GM18502 (cell line): ENCODE measurements around the gene ARHGAP8.

Source experiments
- ATAC-seq: cut with Tn5 transposase; IDR thresholded peaks from one replicate; pipeline ENCODE4 v1.9.1; 2021; ENCODE audit warnings: mild to moderate bottlenecking; ENCODE audit not compliant: unreplicated experiment, poor library complexity

Gene ARHGAP8

GRCh38 chr22:44760476-44760875, 8.1 kb downstream of the ARHGAP8 start:
- no peak for ATAC-seq

GRCh38 chr22:44761025-44761424, 8.7 kb downstream of the ARHGAP8 start:
- ATAC-seq = no peak

- no peak for ATAC-seq
Measured at GRCh38 chr22:44764373-44764772, 12.0 kb downstream of the ARHGAP8 start.

- no peak for ATAC-seq
Measured at GRCh38 chr22:44764974-44765373, 12.6 kb downstream of the ARHGAP8 start.

- no peak for ATAC-seq
Measured at GRCh38 chr22:44765571-44766285, 13.4 kb downstream of the ARHGAP8 start.

GRCh38 chr22:44773082-44773481, 20.7 kb downstream of the ARHGAP8 start:
- no peak for ATAC-seq

GRCh38 chr22:44775862-44776261, 23.5 kb downstream of the ARHGAP8 start:
- ATAC-seq = no peak

- ATAC-seq = no peak
Measured at GRCh38 chr22:44776605-44777363, 24.4 kb downstream of the ARHGAP8 start.

GRCh38 chr22:44777364-44777755, 25.0 kb downstream of the ARHGAP8 start:
- no peak for ATAC-seq

- no peak for ATAC-seq
Measured at GRCh38 chr22:44780876-44781449, 28.6 kb downstream of the ARHGAP8 start.

GRCh38 chr22:44782363-44782963, 30.1 kb downstream of the ARHGAP8 start:
- ATAC-seq = no peak

GRCh38 chr22:44783091-44783490, 30.7 kb downstream of the ARHGAP8 start:
- no peak for ATAC-seq

- ATAC-seq = no peak
Measured at GRCh38 chr22:44783581-44783980, 31.2 kb downstream of the ARHGAP8 start.

GRCh38 chr22:44786136-44786535, 33.8 kb downstream of the ARHGAP8 start:
- no peak for ATAC-seq

- ATAC-seq = no peak
Measured at GRCh38 chr22:44786610-44787009, 34.2 kb downstream of the ARHGAP8 start.

- no peak for ATAC-seq
Measured at GRCh38 chr22:44787832-44788231, 35.5 kb downstream of the ARHGAP8 start.

- no peak for ATAC-seq
Measured at GRCh38 chr22:44793106-44793505, 40.7 kb downstream of the ARHGAP8 start.

- no peak for ATAC-seq
Measured at GRCh38 chr22:44793506-44794172, 41.3 kb downstream of the ARHGAP8 start.

GRCh38 chr22:44795701-44796630, 43.6 kb downstream of the ARHGAP8 start:
- no peak for ATAC-seq
